GM12864 (cell line): ENCODE measurements around the gene ACTR6.

ENCODE experiments used
- DNase-seq: peaks from one replicate; pipeline ENCODE4 v3.0.0-alpha.2; 2011; ENCODE audit warnings: low read depth
- H3K4me3 ChIP-seq: 2 replicates; pipeline ENCODE4 v1.5.1; 2011; ENCODE audit warnings: mild to moderate bottlenecking, low read depth, low read length, control low read depth
- TF ChIP-seq, protein P1 (sequence below): IDR thresholded peaks from 2 replicates; pipeline ENCODE4 v1.5.1; 2011; ENCODE audit warnings: low read depth, mild to moderate bottlenecking, moderate library complexity, low read length, control low read depth, inconsistent platforms; ENCODE audit errors: missing control alignments

The ACTR6 gene

DNA sequence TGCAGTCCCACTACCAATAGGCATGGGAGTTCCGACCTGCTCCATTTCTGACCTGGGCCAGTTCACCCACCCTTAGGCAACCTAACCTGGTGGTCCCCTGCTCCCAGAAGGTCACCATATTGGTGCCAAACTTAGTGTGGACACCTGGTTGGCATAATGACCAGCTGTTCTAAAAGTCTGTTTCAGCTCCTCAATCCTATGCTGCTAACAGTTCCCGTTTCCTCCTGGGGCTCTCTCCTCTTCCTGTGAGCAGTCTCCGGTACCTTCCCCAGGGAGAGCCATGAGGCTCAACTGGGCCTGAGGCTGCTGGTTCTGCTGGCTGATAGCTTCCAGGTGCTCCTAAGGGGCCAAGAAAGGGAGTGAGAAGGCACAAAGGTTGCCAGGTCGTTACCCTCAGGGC is 42.1 kb upstream of the ACTR6 start:
- no peak for DNase-seq
- no peak overlapping the region for H3K4me3 ChIP-seq
- TF ChIP-seq, protein P1, sequence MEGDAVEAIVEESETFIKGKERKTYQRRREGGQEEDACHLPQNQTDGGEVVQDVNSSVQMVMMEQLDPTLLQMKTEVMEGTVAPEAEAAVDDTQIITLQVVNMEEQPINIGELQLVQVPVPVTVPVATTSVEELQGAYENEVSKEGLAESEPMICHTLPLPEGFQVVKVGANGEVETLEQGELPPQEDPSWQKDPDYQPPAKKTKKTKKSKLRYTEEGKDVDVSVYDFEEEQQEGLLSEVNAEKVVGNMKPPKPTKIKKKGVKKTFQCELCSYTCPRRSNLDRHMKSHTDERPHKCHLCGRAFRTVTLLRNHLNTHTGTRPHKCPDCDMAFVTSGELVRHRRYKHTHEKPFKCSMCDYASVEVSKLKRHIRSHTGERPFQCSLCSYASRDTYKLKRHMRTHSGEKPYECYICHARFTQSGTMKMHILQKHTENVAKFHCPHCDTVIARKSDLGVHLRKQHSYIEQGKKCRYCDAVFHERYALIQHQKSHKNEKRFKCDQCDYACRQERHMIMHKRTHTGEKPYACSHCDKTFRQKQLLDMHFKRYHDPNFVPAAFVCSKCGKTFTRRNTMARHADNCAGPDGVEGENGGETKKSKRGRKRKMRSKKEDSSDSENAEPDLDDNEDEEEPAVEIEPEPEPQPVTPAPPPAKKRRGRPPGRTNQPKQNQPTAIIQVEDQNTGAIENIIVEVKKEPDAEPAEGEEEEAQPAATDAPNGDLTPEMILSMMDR = no peak

DNA sequence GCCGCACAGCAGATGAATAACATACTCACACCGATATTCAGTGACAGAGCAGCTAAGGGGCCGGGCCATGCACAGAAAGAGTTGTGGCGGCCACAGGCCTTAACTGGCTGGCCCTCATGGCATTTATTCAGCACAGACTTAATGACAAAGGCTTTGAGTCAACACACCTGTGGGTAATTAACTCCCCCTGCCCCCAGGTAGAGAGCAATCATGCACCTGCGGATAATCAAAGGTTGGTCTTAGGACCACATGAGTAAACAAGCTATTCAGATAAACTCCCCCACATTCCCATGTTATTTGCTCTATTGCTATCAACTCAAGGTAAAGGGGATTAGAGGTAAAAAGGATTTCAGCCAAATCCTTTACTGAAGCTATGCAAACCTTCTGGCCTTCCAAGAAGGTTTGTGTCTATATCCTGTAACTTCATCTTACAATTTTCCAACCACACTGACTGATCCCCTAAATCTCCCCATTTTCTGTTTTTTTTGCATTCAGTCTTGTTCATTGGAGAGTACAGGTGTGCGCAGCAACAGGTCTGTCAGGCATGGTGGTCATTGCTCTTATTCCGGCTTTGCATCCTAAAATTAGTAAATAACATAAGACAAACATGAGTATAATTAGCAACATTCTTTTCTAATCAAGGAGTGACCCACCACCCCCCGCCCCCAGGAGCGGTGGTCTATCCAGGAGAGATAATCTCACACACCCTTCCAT is 41.1 kb upstream of the ACTR6 start:
- H3K4me3 ChIP-seq = no peak overlapping the region
- no peak for DNase-seq
- TF ChIP-seq, protein P1 = no peak

DNA sequence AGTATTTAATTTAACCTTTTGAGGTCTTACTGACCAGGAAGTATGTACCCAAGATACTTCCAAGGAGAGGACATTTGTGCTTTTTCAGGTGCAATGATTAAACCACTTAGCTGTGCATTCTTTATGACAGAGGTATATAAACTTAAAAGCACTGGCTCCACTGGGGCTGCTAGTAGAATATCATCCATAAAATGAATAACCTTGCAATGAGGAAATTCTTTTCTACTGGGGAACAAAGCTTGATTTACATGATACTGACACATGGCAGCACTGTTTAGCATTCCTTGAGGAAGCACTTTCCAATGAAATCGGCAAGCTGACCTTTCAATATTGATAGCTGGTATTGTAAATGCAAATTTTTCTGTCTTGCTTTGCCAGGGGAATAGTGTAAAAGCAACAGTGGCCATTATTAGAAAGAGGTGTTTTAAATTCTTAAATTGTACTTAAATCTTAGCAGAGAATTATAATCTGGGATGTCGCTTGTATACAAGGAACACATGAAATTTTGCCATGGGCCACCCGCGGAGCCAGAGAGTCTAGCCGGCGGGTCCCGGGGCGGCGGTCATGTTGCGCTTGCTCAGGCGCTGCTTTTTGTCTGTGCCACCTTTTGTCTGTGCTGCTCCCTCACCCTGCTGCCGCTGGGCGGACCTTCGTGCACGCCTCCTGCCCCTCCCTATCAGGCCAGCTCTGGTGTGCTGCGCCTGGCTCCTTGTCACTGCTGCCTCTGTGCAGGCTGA is 37.0 kb upstream of the ACTR6 start:
- no peak for DNase-seq
- H3K4me3 ChIP-seq = no peak overlapping the region; the same call in 1 of the 2 replicates
- TF ChIP-seq, protein P1 = no peak

DNA sequence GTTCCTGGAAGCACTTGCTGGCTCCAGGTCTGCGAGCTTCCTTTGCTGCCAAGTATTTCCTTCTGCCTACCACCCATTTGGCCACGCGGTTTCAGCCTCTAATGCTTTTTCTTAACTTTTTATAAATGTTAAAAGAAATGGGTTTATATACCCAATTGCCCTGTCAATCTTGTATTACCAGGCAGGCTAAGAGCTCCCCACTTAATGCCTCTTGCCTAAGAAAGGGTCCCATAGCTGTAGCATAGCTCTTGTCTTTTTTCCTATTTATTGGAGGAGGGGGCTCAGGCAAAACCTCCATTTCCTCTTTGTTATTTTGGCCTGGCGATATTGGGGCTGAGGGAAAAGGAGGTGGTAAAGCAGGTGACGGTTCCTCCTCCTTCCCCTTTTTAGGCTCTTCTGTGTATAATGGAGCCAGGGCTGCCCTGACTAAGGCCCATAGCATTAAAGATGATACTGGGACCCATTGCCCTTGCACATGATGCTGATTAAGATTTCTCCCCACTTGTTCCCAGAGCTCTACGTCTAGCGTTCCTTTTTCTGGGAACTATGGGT is 36.4 kb upstream of the ACTR6 start:
- no peak for DNase-seq

DNA sequence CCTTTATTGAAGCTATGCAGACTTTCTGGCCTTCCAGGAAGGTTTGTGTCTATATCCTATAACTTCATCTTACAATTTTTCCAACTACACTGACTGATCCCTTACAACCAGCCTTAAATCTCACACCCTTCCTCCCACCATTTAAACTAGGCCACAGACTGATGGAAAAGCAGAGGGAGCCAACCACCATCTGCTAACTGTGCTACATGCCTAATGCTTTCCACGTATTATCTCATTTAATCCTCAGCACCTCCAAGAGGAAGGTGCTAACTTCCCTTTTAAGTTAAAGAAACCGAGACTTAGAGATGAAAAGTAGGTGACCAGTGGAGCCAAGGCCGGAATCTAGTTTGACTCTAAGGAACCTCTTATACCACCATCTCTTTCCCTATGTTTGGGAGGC is 35.3 kb upstream of the ACTR6 start:
- TF ChIP-seq, protein P1 = no peak
- no peak for DNase-seq
- no peak overlapping the region for H3K4me3 ChIP-seq

More for the DNA sequence above, 36.4 kb upstream of the ACTR6 start:
- H3K4me3 ChIP-seq = no peak overlapping the region
- TF ChIP-seq, protein P1 = no peak

DNA sequence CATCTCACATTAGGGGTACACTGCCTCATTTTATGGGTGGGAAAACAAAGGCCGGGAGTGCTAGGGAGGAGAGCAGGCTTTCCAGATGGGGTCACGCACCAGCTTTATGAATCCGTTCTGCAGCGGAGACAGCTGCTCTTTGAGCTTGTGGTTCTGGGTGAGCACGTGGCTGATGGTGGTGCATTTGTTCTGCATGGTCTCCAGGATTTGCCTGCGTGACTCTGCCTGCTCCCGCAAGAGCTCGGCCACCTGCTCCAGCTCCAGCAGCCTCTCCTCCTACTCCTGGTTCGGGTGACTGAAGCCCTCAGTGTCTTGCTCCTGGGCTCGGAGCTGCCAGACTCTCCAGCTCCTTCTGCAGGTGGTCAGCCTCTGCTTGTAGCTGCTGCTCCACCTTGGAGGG is 34.4 kb upstream of the ACTR6 start:
- DNase-seq = no peak
- TF ChIP-seq, protein P1 = no peak

More for the DNA sequence above, 34.4 kb upstream of the ACTR6 start:
- H3K4me3 ChIP-seq = no peak overlapping the region
